ENCODE measurements around the gene PSMB3.

Gene PSMB3

GRCh38 chr17:38752308-38753070 lies at the start of gene PSMB3:
Gene PSMB3, plus strand, starts transcription at chr17:38752741. Its CDS starts 86 bp downstream, at chr17:38752827.
- peak; percentile 87 to 95 for DNase-seq (ENCODE audit: low read depth in 2 of 2)

DNA sequence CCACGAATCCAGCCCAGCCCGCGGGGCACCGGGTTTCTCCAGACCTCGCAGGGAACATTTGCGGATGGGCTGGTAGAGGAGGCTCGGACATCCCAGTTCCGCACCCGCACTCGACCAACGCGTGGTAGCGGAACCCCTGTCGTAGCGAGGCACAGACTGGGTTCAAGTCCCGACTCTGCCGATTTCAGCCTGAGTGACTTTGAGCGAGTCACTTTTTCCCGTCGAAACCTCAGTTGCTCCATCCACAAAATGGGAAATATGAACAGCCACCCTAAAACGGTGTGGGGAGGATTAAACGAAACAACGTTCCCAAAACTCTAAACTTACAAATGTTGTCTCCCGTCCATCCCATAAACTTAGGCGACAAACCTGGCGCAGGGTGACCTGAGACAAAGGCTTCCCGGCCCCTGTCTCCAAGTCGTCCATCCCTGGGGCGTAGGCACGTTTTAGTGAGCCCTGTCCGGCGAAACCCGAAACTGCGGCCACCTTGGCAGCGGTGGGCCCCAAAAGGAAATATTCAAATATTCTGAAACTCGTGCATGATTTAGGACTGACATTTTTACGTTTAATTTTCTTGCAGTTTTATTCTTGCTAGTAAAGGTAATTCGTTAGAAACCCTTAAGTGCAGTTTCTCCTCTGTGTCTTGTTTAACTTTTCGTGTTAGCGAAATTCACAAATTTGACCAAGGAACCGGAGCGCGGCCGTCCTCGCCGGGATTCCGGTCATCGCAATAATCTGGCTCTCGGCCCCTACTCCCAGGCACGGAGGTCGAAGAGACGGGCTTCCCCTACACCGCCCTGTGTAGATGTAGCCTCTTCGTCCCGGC lies 49.4 kb upstream of the PSMB3 start:
- no peak for DNase-seq (ENCODE audit: low read depth in 2 of 2)

DNA sequence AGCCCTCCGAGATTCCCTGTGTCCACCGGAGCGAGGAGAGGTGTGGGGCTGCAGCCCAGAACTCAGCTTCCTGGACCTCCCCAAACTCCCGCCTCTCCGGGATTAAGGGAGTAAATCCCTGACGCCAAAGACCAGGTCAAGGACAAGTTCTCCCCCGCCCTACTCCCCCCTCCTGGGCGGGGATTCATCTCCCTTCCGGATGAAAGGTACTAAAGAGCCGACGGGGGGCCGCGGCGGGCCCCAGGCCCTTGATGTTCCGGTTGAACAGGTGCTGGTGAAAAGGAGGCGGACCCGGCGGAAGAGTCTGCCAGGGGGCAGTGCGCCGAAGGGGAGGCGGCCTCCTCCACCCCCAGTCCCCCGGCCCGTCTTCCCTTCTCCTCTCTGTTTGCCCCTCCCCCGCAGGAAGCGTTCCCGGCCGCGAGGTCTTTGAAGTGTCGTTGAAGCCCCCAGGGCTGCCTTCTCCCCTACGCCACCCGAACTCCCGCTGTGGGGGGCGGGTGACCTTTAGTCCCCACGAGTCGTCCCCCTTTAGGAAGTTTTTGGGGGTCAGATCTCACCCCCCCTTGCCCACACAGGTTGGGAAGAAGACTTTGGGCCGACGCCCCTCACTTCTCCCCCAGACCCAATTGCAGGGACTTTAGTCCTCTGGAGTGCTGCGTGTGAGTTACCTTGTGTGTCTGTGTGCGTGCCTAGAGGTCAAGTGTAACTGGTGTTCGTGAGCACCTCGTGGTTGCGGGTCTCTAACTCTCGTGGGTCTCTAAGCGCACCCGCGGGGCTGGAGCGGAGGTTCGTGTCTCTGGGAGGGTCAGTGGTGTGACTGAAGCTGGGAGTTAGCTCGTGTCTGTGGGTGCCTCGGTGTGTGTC lies 48.6 kb upstream of the PSMB3 start:
- peak; percentile 79 to 84 for DNase-seq (ENCODE audit: low read depth in 2 of 2)

DNA sequence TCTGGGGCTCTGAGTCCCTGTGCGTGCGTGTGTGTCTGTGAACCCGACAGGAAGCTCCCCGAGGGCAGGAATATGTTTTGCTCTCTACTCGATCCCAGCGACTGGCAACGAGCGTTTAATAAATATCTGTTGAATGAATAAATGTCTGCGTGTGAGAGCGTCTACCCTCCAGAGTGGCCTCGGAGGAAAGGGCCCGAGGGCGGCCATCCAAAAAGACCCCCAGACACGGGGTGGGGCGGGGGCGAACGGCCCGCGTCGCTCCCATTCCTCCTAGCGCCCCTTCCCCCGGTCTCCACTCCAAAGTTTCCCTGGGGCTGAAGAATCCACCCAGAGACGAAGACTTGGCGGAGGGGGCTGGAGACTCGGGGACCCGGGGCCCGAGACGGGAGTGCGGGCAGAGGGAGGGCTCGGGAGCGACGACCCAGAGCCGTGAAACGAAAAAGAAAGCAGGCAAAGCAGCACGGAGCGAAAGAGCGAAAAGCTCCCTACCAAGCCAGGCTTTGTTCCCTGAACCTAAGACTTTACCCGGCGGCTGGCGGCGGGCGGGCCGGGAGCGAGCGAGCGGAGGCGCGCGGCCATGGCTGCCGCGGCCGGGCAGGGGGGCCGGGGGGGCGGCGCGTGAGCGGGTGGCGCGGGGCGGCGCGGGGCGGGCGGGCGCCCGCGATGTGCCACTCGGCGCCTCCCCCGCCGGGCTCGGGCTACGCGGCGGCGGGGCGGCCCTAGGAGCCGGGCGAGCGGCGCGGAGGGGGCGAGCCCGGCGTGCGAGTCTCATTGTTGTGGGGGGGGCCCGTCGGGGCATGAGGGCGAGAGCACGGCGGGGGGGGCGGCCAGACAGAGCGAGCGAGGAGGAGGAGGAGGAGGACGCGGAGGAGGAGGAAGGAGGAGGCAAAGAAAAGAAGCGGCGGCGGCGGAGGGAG lies 47.7 kb upstream of the PSMB3 start, which contains the start of gene MLLT6:
TSS of gene MLLT6 (plus strand) at position 668 of the 917 bp plus-strand sequence. CDS start 360 bp downstream, outside the sequence.
- peak; percentile 43 to 71 for DNase-seq (ENCODE audit: low read depth in 2 of 2)

- no peak for DNase-seq (ENCODE audit: low read depth in 2 of 2)
These were observed 47.1 kb upstream of the PSMB3 start for GRCh38 chr17:38705523-38705802.

- DNase-seq (ENCODE audit: low read depth in 2 of 2), result no peak
These were observed 46.6 kb upstream of the PSMB3 start for GRCh38 chr17:38705803-38706504.

GRCh38 chr17:38706505-38707216 lies 45.9 kb upstream of the PSMB3 start:
- DNase-seq (ENCODE audit: low read depth in 2 of 2), result no peak

DNA sequence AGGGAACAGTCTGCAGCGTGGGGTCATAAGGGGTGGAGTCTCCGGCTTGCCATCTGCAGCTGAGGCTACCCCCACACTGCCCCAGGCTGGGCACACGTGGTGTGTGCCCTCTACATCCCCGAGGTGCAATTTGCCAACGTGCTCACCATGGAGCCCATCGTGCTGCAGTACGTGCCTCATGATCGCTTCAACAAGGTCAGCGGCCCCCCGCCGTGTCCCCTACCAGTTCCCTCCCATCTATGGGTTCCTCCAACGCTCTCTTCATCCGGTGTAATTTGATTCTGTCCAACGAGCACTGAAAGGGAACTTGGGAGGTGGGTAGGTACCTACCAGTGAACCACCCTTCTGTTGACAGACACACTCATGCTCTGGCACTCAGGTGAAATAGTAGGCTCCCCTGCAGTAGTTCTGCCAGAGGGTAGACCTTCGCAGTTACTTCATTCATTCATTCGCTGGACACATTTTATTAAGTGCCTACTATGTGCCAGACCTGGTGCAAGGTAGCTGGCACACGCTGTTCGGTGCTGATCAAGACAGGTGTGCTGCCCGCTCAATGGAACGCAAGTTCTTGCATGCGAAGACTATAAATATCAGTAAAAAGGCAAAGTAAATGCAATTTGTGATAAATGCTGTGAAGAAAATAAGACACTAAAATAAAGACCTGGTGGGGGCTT lies 44.7 kb upstream of the PSMB3 start:
- DNase-seq (ENCODE audit: low read depth in 2 of 2), result no peak

GRCh38 chr17:38709104-38709820 lies 43.3 kb upstream of the PSMB3 start:
- DNase-seq (ENCODE audit: low read depth in 2 of 2), result no peak

- DNase-seq (ENCODE audit: low read depth in 2 of 2), result no peak
These were observed 42.5 kb upstream of the PSMB3 start for GRCh38 chr17:38709864-38710603.

- no peak for DNase-seq (ENCODE audit: low read depth in 2 of 2)
These were observed 42.0 kb upstream of the PSMB3 start for GRCh38 chr17:38710604-38710962.

GRCh38 chr17:38710985-38711384 lies 41.6 kb upstream of the PSMB3 start:
- no peak for DNase-seq (ENCODE audit: low read depth in 2 of 2)

GRCh38 chr17:38711792-38712571 lies 40.6 kb upstream of the PSMB3 start:
- no peak for DNase-seq (ENCODE audit: low read depth in 2 of 2)

GRCh38 chr17:38712593-38712992 lies 39.9 kb upstream of the PSMB3 start:
- DNase-seq (ENCODE audit: low read depth in 2 of 2), result no peak

- DNase-seq (ENCODE audit: low read depth in 2 of 2), result no peak
These were observed 39.0 kb upstream of the PSMB3 start for GRCh38 chr17:38713456-38714075.

DNA sequence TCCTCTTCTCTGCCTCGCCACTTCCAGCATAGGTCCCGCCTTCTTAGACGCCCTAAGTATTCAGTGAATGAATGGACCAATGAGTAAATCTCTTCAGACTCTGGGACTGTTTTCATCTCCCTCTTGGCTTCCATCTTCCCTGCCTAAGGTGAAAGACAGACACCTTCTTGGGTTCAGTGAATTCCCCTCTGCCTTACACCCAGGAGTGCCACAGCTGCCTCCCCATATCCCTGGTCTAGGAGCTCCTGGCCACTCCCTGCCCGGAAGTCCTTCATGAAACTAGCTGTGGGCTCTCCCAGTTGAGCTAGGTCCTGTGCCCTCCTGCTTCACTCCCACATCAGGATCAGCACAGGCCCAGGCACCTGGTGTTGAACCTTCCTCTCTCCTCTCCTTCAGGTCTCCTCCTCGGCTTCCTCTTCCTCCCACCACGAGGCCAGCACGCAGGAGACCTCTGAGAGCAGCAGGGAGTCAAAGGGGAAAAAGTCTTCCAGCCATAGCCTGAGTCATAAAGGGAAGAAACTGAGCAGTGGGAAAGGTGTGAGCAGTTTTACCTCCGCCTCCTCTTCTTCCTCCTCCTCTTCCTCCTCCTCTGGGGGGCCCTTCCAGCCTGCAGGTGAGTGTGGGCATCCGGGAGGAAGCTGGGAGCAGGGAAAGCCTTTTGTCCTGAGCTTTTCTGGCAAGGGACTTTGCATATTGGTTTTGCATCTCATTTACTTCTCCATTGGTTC lies 37.2 kb upstream of the PSMB3 start:
- DNase-seq (ENCODE audit: low read depth in 2 of 2), result no peak

All from stimulated activated CD8-positive, alpha-beta memory T cell treated with anti-CD3 and anti-CD28 coated beads, Interleukin-2, amount 100 ng/mL, for 48 hours (primary cell).